ENCODE measurements around the gene ABHD6.

GRCh38 chr3:58189691-58190090 lies 47.9 kb upstream of the ABHD6 start:
- TF ChIP-seq, protein P1, sequence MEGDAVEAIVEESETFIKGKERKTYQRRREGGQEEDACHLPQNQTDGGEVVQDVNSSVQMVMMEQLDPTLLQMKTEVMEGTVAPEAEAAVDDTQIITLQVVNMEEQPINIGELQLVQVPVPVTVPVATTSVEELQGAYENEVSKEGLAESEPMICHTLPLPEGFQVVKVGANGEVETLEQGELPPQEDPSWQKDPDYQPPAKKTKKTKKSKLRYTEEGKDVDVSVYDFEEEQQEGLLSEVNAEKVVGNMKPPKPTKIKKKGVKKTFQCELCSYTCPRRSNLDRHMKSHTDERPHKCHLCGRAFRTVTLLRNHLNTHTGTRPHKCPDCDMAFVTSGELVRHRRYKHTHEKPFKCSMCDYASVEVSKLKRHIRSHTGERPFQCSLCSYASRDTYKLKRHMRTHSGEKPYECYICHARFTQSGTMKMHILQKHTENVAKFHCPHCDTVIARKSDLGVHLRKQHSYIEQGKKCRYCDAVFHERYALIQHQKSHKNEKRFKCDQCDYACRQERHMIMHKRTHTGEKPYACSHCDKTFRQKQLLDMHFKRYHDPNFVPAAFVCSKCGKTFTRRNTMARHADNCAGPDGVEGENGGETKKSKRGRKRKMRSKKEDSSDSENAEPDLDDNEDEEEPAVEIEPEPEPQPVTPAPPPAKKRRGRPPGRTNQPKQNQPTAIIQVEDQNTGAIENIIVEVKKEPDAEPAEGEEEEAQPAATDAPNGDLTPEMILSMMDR (IDR thresholded peaks at IDR 0.05; ENCODE audit: poor library complexity), result no peak
- no peak for TF ChIP-seq EZH2 (IDR thresholded peaks at IDR 0.05; ENCODE audit: borderline replicate concordance)
